AG09309 (cell line): ENCODE results near the gene OR4K2.

Experiments used
- DNase-seq: peaks from one replicate; pipeline ENCODE4 v3.0.0-alpha.2; 2010; ENCODE audit warnings: low read depth
- H3K4me3 ChIP-seq: 2 replicates; pipeline ENCODE4 v1.5.1; 2011; ENCODE audit warnings: mild to moderate bottlenecking, low read depth, low read length, moderate library complexity; ENCODE audit not compliant: control insufficient read depth
- CTCF ChIP-seq: IDR thresholded peaks from 2 replicates; pipeline ENCODE4 v1.5.1; 2011; ENCODE audit warnings: mild to moderate bottlenecking, low read depth, low read length, inconsistent platforms; ENCODE audit not compliant: insufficient read depth, control insufficient read depth; ENCODE audit errors: missing control alignments

The OR4K2 gene

GRCh38 chr14:19878029-19878642 is 3.2 kb downstream of the OR4K2 start:
- no peak for DNase-seq
- H3K4me3 ChIP-seq = no peak overlapping the region
- TF ChIP-seq CTCF = peak; percentile 13

GRCh38 chr14:19895282-19895681 is 20.3 kb downstream of the OR4K2 start:
- TF ChIP-seq CTCF = no peak
- H3K4me3 ChIP-seq = no peak overlapping the region
- no peak for DNase-seq

GRCh38 chr14:19900999-19901398 is 26.1 kb downstream of the OR4K2 start:
- no peak for TF ChIP-seq CTCF
- DNase-seq = no peak
- H3K4me3 ChIP-seq = no peak overlapping the region

- TF ChIP-seq CTCF = no peak
- no peak overlapping the region for H3K4me3 ChIP-seq
- no peak for DNase-seq
Measured at GRCh38 chr14:19902409-19902808, 27.5 kb downstream of the OR4K2 start.

- no peak for TF ChIP-seq CTCF
- no peak for DNase-seq
- H3K4me3 ChIP-seq = no peak overlapping the region
Measured at GRCh38 chr14:19906665-19907064, 31.7 kb downstream of the OR4K2 start.

GRCh38 chr14:19911114-19911513 is 36.2 kb downstream of the OR4K2 start:
- no peak for DNase-seq
- TF ChIP-seq CTCF = no peak
- no peak overlapping the region for H3K4me3 ChIP-seq

- H3K4me3 ChIP-seq = no peak overlapping the region
- no peak for DNase-seq
- no peak for TF ChIP-seq CTCF
Measured at GRCh38 chr14:19917243-19917642, 42.3 kb downstream of the OR4K2 start.
